Suppressor macrophage treated with lipopolysaccharide for 4 hours (primary cell): ENCODE data around the gene SCARB1.

Source experiments
- DNase-seq: peaks from one replicate; pipeline ENCODE4 v3.0.0-alpha.2; 2020

SCARB1 gene

GRCh38 chr12:124883263-124884130 is 19.8 kb upstream of the SCARB1 start:
- DNase-seq, result no peak

GRCh38 chr12:124881123-124881522 is 17.5 kb upstream of the SCARB1 start:
- DNase-seq, result no peak

GRCh38 chr12:124880335-124880734 is 16.7 kb upstream of the SCARB1 start:
- DNase-seq, result peak; percentile 62

GRCh38 chr12:124878795-124879516 is 15.3 kb upstream of the SCARB1 start:
- DNase-seq, result no peak

GRCh38 chr12:124877423-124877822 is 13.8 kb upstream of the SCARB1 start:
- no peak for DNase-seq

GRCh38 chr12:124876171-124876570 is 12.5 kb upstream of the SCARB1 start:
- DNase-seq, result no peak

GRCh38 chr12:124875803-124876132 is 12.1 kb upstream of the SCARB1 start:
- DNase-seq, result no peak

GRCh38 chr12:124874988-124875802 is 11.5 kb upstream of the SCARB1 start:
- no peak for DNase-seq

- DNase-seq, result no peak
Measured at GRCh38 chr12:124874188-124874587, 10.5 kb upstream of the SCARB1 start.

- DNase-seq, result no peak
Measured at GRCh38 chr12:124872068-124872719, 8.5 kb upstream of the SCARB1 start.

GRCh38 chr12:124871297-124871696 is 7.6 kb upstream of the SCARB1 start:
- no peak for DNase-seq

- DNase-seq, result no peak
Measured at GRCh38 chr12:124870515-124870914, 6.9 kb upstream of the SCARB1 start.

GRCh38 chr12:124869059-124869665 is 5.5 kb upstream of the SCARB1 start:
- DNase-seq, result peak; percentile 80

GRCh38 chr12:124868252-124869058 is 4.8 kb upstream of the SCARB1 start:
- no peak for DNase-seq

- no peak for DNase-seq
Measured at GRCh38 chr12:124867401-124867930, 3.8 kb upstream of the SCARB1 start.

- no peak for DNase-seq
Measured at GRCh38 chr12:124866883-124867400, 3.3 kb upstream of the SCARB1 start.

GRCh38 chr12:124866195-124866882 is 2.7 kb upstream of the SCARB1 start:
- DNase-seq, result no peak

- DNase-seq, result no peak
Measured at GRCh38 chr12:124865728-124866127, 2.1 kb upstream of the SCARB1 start.

- DNase-seq, result no peak
Measured at GRCh38 chr12:124864326-124864752, 675 bp upstream of the SCARB1 start.

- peak; percentile 37 for DNase-seq
Measured at GRCh38 chr12:124862768-124863415, 772 bp downstream of the SCARB1 start.
